Esophagus squamous epithelium (tissue), 4 donors: ENCODE data around the gene TNFSF12.

ENCODE experiments used
- POLR2A ChIP-seq, 4 donors: fragments of 450-650 bp; IDR thresholded peaks; one replicate each; pipeline ENCODE4 v1.6.1; 2017; ENCODE audit warnings: antibody characterized with exemption in 4 of 4, mild to moderate bottlenecking in 4 of 4, moderate library complexity in 3 of 4
- TF ChIP-seq, protein P1 (sequence below), 6 experiments: fragments of 450-650 bp in 4 of 6; fragments of 200-600 bp in 2 of 6; sonication (generic) in 2 of 6; IDR thresholded peaks; one replicate each; pipeline ENCODE4 v1.5.1; 2016 to 2019; ENCODE audit warnings: antibody characterized with exemption in 6 of 6, mild to moderate bottlenecking in 4 of 6, moderate library complexity in 4 of 6

DNA sequence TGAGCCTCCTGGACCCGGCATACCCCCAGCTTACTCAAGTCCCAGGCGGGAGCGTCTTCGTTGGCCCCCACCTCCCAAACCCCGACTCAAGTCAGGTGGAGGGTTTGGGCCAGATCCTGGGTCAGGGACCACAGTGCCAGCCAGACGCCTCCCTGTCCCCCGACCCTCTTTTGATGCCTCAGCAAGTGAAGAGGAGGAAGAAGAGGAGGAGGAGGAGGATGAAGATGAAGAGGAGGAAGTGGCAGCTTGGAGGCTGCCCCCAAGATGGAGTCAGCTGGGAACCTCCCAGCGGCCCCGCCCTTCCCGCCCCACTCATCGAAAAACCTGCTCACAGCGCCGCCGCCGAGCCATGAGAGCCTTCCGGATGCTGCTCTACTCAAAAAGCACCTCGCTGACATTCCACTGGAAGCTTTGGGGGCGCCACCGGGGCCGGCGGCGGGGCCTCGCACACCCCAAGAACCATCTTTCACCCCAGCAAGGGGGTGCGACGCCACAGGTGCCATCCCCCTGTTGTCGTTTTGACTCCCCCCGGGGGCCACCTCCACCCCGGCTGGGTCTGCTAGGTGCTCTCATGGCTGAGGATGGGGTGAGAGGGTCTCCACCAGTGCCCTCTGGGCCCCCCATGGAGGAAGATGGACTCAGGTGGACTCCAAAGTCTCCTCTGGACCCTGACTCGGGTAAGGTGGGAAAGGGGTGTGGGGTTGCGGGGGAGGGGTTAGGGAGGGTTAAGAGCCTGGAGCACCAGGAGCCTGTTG, 14.4 kb downstream of the TNFSF12 start:
- TF ChIP-seq, protein P1, sequence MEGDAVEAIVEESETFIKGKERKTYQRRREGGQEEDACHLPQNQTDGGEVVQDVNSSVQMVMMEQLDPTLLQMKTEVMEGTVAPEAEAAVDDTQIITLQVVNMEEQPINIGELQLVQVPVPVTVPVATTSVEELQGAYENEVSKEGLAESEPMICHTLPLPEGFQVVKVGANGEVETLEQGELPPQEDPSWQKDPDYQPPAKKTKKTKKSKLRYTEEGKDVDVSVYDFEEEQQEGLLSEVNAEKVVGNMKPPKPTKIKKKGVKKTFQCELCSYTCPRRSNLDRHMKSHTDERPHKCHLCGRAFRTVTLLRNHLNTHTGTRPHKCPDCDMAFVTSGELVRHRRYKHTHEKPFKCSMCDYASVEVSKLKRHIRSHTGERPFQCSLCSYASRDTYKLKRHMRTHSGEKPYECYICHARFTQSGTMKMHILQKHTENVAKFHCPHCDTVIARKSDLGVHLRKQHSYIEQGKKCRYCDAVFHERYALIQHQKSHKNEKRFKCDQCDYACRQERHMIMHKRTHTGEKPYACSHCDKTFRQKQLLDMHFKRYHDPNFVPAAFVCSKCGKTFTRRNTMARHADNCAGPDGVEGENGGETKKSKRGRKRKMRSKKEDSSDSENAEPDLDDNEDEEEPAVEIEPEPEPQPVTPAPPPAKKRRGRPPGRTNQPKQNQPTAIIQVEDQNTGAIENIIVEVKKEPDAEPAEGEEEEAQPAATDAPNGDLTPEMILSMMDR (IDR thresholded peaks at IDR 0.05) = no peak
- no peak for TF ChIP-seq POLR2A (IDR thresholded peaks at IDR 0.05)
